LNCAP (cell line): ENCODE data around the gene TOR1AIP1.

Experiments used
- TF ChIP-seq, protein P1 (sequence below): fragments of 450-650 bp; IDR thresholded peaks from 2 replicates; pipeline ENCODE4 v1.5.1; 2017; ENCODE audit warnings: mild to moderate bottlenecking

The TOR1AIP1 gene

GRCh38 chr1:179865377-179865776, 16.7 kb upstream of the TOR1AIP1 start:
- TF ChIP-seq, protein P1, sequence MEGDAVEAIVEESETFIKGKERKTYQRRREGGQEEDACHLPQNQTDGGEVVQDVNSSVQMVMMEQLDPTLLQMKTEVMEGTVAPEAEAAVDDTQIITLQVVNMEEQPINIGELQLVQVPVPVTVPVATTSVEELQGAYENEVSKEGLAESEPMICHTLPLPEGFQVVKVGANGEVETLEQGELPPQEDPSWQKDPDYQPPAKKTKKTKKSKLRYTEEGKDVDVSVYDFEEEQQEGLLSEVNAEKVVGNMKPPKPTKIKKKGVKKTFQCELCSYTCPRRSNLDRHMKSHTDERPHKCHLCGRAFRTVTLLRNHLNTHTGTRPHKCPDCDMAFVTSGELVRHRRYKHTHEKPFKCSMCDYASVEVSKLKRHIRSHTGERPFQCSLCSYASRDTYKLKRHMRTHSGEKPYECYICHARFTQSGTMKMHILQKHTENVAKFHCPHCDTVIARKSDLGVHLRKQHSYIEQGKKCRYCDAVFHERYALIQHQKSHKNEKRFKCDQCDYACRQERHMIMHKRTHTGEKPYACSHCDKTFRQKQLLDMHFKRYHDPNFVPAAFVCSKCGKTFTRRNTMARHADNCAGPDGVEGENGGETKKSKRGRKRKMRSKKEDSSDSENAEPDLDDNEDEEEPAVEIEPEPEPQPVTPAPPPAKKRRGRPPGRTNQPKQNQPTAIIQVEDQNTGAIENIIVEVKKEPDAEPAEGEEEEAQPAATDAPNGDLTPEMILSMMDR = no peak

GRCh38 chr1:179866616-179867015, 15.5 kb upstream of the TOR1AIP1 start:
- TF ChIP-seq, protein P1 = no peak

DNA sequence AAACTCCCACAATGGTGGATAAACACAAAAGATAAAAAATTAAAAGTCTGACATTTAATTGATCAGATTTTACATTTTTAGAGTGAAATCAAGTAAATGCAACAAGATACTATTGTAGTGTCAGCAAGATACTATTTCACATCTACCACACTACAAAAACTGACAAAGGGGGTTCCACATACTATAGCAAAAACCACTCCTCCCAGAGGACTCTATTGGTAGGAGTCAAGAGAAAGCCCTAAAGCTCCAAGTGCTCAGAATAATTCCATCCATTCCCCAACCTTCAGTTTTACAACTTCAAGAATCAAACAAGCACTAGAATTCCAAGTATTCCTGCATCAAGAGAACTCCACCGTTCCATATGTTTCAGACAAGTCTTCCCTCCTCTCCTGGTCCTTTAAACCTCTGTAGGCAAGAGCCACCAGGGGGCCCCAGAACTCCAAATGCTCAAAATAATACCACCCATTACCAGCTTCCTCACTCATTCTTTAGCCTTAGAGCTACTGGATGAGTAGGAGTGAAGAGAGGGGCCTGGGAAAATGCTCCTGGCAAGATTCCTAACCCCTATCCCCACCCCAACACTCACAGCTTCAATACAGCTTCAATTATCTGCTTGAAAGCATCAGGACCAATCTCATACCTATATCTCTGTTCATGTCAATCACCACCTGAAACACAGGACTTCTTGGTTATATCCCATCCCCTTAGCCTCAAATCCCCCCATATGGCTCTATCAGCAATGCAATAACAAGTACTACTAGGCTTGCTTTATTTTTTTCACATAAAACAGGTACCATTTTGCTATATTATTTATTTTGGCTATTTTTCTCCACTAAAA, 14.4 kb upstream of the TOR1AIP1 start:
- TF ChIP-seq, protein P1 = peak; percentile 84

- TF ChIP-seq, protein P1 = no peak
These were observed 11.2 kb upstream of the TOR1AIP1 start for GRCh38 chr1:179870870-179871269.

DNA sequence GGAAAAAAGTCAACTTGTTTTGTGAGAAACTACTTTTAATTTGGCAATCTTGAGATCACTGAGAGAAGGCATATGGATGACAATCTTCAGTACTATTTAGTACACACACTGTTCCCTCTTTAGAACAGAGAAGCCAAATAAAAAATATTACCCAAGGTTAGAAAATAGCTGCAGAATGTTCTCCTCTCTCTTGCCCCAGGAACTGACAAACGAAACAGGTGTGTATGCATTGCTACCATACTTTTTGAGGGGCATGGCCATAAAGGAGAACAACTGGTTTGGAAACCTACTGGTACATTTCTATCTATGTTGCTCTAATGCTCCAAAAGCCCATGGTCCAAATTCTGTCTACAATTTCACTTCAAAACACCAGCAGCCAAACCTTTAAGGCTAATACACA, 10.1 kb upstream of the TOR1AIP1 start:
- TF ChIP-seq, protein P1 = no peak

DNA sequence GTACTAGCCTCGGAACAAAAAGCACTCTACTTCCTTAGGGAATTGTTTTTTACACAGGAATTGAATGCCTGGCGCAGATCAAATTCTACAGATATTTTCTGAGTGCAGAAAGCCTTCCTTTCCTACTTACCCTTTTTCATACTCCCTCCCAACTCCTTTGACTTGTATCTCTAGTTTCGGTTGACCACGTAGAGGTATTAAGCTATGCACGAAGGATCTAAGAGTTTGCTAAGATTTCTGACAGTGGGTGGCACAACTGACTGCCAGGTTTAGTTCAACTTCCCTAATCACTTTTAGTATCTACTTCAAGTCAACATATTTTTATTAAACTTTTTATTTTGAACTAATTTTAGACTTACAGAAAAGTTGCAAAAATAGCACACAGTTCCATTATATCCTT, 9.5 kb upstream of the TOR1AIP1 start:
- TF ChIP-seq, protein P1 = no peak

DNA sequence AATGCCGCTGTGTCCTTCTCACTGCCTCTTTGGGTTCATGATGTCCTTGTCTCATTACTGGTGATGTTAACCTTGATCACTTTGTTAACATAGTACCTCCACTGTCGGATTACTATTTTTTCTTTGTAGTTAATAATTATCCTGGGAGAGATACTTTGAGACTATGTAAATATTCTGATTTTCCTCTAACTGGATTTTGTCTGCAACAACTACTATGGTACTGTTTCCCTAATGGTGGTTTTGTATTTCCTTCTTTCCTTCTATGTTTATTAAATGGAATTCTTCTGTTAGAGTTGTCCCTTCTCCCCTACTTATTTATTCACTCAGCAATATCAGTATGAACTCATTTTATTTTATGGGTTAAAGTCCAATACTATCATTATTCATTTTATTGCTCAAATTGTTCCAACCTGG, 8.6 kb upstream of the TOR1AIP1 start:
- TF ChIP-seq, protein P1 = no peak
